GM18498 (cell line): ENCODE data around the gene ZNF79.

ENCODE experiments used
- ATAC-seq: cut with Tn5 transposase; IDR thresholded peaks from one replicate; pipeline ENCODE4 v1.9.1; 2021; ENCODE audit warnings: mild to moderate bottlenecking, moderate library complexity; ENCODE audit not compliant: unreplicated experiment

Gene ZNF79

DNA sequence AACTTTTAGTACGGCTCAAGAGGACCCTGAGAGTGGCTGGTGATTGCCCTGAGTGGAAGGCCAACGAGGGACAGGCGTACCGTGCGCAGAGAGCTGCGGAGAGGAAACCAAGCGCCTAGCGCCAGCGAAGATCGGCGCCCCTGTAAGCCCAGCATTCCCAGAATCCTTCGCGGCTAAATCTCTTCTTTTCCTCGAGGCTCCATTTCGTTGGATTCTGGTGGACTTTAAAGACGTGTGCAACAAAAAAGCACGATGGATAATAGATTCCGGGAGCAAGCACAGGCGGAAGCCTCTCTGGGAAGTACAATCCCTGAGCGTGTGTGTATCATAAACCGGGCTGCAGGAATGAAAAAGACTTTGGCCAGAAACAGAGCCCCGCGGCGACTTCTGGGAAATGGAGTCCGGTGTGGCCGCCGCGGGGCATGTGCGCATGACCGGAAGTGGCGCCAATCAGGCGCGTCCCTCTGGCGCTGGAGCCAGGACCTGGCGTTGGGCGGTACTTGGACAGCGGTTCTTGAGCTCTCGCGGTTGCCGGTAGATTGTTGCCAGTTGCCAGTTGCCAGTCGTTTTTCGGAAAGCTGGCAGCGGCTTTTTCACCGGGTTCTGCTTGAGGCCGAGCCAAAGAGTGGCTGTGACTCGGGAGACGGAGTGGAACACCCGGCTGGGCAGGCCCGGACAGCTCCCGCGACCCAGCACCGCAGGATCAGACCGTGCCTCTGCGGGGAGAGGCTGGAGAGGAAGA, at the start of gene ZNF79:
TSS of gene ZNF79 (plus strand) at position 449 of the 742 bp plus-strand sequence. CDS start 406 bp downstream, outside the sequence.
- peak; percentile 86 for ATAC-seq

- no peak for ATAC-seq
These were observed 43.7 kb upstream of the ZNF79 start for GRCh38 chr9:127380479-127380878.

- no peak for ATAC-seq
These were observed 41.6 kb upstream of the ZNF79 start for GRCh38 chr9:127382541-127382940.

DNA sequence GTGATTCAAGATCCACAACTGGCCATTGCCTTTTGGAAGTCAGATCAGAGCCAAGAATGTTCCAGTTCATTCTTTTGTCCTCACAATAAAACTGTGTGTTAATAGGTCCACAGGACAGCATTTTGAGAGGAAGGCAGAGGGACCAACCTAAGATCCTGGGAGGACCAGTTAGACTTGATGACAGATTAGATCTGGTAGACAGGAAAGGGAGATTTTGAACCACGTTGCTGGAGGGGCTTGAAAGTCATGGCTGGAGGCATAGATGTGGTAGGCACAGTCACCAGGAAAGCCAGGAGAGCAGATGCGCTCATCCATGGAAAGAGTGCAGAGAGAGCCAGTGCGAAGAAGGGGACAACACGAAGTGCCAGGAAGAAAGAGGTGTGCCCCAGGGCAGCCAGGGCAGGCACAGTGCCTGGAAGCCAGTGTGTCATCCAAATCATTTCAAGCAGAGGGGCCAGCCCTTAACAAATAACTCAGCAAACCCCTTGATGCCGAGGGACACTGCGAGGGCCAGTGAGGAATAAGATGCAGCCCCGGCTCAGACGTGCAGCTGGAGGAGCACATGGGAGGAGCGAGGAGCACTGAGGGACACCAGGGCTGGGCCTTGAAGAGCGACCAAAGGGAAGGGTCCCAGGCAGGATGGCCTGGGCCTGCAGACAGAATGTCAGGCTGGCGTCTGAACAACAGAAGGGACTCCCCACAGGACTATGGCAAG, 40.0 kb upstream of the ZNF79 start:
- ATAC-seq, result no peak

DNA sequence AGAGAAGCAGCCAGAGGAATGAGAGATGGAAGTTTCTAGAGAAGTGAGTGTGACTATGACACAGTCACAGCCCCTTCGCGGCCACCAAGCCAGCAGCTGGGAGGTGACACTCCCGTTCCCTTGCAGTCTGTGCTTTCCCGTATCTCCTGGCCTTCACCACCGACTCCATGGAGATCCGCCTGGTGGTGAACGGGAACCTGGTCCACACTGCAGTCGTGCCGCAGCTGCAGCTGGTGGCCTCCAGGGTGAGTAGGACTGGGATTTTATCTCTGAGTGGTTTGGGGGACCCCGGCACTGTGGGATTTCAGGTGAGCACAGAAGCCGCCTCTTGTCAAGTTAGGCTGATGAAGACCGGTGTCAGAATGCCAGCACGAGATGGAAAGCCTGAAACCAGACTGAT, 39.3 kb upstream of the ZNF79 start:
- ATAC-seq, result no peak

DNA sequence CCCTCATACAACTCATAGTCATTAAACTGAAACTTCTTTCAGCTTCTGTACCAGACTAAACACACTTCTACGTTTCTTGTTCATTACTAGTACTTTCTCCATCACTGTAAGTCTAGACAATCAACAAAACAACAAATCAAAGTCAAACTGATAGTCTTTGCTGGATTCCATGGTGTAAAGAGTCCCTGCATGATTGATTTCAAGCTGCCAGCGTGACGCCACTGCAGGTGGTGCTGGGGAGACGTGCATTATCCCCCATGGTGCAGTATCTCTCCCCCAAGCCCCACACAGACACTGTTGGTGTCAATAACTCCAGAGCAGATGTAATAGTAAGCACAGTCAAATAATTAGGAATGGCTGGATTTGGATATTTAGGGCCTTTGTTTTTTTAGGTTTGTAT, 37.9 kb upstream of the ZNF79 start:
- ATAC-seq, result no peak

- no peak for ATAC-seq
These were observed 37.2 kb upstream of the ZNF79 start for GRCh38 chr9:127386981-127387380.

- peak; percentile 77 for ATAC-seq
These were observed 35.9 kb upstream of the ZNF79 start for GRCh38 chr9:127388037-127388855.

GRCh38 chr9:127388856-127389238, 35.3 kb upstream of the ZNF79 start:
- ATAC-seq, result no peak

- ATAC-seq, result no peak
These were observed 34.6 kb upstream of the ZNF79 start for GRCh38 chr9:127389381-127390247.

GRCh38 chr9:127390248-127390545, 34.0 kb upstream of the ZNF79 start:
- ATAC-seq, result no peak

DNA sequence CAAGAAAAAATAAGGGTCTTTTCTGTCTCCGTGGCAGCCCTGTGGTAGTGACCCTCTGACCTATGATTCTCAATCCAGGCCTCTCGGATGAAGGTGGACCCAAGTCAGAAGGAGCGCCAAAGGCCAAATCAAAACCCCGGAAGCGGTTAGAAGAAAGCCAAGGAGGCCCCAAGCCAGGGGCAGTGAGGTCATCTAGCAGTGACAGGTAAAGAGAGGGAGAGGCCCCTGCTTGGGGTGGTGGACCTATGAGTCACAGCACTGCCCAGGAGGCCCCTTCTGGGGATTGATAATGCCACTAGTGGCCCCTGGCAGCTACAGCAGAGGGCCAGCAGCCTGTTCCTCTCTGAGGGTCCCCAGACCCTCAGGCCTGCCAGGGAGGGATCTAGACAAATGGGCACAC, 33.6 kb upstream of the ZNF79 start:
- ATAC-seq, result no peak

GRCh38 chr9:127392166-127392565, 32.0 kb upstream of the ZNF79 start:
- ATAC-seq, result no peak

DNA sequence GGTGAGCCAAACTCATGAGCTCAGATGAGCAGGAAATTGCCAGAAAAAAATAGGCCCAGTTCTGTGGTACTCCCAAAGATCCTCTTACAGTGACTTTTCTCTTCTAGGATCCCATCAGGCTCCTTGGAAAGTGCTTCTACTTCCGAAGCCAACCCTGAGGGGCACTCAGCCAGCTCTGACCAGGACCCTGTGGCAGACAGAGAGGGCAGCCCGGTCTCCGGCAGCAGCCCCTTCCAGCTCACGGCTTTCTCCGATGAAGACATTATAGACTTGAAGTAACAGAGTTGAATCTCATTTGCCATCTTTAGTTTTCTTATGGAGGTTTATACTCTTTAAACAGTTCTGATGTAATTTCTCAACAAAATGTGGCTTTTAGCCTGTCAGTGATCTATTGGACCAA, 31.2 kb upstream of the ZNF79 start:
- ATAC-seq, result no peak

DNA sequence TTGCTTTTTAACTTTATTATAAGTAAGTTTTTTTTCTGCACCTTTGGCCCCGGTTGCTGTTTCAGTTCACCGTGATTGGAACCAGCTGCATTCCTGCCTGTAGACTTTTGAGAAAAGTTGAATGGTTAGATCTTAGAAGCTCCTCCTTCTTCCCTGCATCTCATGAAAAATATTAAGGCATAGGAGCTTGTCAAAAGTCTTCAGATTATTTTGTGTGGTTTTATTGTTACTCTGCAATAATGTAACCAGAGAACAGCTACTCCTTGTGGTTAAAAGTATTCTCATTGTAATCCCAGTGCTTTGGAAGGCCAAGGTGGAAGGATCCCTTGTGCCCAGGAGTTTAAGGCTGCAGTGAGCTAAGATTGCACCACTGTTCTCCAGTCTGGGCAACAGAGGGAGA, 30.5 kb upstream of the ZNF79 start:
- ATAC-seq, result no peak

DNA sequence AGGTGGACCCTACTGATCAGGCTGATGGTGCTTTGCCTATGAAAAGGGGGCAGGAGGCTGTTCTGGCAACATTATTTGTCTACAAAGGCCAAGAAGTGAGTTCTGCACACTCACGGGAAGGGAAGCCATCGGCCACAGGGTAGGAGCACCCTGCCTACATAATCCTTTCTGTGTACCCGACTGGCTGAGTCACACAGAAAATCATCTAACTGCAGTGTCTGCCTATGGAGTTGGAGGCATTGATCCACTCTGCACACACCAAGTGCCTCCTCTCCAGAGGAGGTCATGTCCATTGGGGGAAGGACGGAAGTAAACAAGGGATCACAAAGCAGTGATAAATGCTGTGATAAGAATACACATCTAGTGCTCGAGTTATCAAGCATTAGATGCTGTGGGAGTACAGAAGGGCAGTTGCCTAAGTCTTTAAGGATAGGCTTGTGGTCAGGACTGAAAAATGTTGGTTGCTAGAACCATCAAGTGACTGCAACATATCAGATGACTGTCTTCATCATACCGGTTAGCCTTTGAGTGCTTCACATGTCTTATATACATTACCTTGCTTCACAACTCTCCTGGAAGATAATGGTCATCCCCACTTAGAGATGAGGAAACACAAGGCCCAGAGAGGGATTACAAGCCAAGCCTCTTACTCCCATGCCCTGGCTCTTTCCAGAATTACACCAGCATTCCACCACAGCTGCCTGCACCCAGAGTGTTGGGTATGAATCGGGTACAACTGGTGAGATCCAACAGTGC, 28.5 kb upstream of the ZNF79 start:
- no peak for ATAC-seq

DNA sequence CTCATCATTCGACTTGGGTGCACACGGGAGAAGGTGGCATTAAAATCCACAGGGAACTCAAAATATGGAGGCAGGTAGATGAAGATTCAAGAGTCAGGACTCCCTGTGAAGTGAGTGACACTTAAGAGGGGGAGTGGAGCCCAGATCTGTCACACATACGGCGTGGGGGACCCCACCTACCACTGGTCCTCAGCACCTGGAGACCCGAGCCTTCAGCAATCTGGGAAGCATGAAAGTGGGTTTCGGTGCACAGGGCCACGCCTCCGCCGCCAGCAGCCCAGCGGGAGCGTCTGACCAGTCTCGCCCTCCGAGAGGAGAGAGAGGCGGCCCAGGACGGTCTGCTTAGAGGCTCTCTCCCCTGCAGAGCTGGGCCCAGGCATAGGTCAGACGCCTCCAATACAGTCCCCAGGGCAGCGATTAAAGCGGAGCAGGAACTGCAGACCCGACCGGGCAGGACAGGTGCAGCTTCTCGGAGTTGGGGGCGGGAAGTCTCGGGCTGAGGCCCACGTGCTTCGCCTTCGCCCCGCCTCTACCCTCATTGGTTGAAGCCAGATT, 27.9 kb upstream of the ZNF79 start:
- no peak for ATAC-seq

DNA sequence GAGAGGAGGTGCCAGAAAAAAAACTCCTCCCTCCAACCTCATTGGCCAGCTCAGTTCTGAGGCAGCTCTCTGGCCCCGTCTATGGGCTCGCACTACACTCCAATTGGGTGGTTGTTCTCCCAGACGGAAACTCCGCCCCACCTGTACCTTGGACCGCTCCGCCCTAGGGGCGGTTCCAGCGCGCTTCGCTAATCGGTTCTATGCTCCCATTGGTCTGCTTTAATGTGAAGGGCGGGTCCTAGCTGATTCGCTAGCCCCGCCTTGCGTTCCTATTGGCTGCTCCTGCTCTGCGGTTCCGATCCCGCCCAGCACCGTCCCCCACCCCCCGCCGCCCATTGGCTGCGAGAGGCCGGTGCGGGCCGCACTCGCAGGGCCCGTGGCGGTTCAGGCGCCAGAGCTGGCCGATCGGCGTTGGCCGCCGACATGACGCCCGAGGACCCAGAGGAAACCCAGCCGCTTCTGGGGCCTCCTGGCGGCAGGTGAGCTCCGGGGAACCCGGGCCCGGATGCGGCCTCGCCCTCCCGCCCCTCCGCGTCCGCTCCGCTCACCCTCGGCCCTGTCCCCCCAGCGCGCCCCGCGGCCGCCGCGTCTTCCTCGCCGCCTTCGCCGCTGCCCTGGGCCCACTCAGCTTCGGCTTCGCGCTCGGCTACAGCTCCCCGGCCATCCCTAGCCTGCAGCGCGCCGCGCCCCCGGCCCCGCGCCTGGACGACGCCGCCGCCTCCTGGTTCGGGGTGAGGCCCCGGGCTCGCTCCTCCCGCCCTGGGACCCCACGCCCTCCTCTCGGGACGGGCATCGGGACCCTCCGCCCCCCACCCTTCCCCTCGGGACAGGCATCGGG, 27.2 kb upstream of the ZNF79 start, which contains the start of gene SLC2A8:
TSS of gene SLC2A8 (plus strand) at position 362 of the 838 bp plus-strand sequence. CDS start at position 424, 62 bp downstream.
- peak; percentile 94 for ATAC-seq
